ENCODE results near the gene PIK3CD.
"Not testable (repeated sequence)": the region's sequence is repeated elsewhere in the genome, so short reads cannot be mapped to it uniquely, and the experiment has no call there.

Gene PIK3CD

DNA sequence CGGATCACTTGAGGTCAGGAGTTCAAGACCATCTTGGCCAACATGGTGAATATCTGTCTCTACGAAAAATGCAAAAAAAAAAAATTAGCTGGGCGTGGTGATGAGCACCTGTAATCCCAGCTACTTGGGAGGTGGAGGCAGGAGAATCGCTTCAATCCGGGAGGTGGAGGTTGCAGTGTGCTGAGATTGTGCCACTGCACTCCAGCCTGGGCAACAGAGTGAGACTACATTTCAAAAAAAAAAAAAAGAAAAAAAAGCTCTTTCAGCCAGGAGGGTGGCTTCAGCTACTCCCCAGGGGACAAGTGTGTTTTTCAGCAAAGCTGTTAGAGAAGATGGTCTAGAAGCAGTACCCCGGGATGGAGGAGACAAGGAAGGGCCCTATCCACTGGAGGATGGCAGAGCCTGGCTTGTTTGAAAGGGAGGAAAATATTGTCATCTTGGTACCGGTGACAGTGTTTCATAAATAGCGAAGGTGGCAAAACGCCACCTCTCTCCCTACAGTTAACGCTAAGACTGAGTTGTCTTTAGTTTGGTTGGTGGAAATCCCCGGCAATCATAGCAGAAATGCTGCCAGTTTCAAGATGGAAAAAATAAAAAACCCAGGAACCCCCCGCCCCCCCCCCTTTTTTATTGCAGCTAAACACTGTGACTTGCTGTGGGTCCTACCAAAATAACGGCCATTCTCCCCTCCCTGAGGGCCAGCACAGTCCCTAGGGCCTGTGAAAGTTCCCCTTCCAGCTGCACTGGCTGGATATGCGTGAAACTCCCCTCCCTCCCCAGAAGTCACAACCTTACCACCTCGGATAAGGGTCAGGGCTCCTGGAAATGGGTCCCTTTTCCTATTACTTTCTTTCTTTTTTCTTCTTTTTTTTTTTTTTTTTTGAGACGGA lies 3.5 kb downstream of the PIK3CD start:
- DNase-seq, result no peak

DNA sequence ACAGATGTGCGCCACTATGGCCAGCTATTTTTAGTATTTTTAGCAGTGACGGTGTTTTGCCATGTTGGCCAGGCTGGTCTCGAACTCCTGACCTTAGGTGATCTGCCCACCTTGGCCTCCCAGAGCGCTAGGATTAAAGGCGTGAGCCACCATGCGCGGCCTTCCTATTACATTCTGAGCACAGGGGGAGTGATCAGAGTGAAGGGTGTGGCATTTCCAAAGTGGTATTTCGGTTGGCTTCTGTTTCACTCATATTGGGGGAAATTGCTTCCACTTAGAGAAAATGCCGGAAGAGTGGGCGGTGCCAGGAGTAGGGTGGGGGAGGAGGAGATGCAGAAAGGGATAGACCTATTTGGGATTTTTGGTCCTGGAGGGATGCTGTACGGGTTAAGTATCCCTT lies 4.3 kb downstream of the PIK3CD start:
- no peak for DNase-seq

DNA sequence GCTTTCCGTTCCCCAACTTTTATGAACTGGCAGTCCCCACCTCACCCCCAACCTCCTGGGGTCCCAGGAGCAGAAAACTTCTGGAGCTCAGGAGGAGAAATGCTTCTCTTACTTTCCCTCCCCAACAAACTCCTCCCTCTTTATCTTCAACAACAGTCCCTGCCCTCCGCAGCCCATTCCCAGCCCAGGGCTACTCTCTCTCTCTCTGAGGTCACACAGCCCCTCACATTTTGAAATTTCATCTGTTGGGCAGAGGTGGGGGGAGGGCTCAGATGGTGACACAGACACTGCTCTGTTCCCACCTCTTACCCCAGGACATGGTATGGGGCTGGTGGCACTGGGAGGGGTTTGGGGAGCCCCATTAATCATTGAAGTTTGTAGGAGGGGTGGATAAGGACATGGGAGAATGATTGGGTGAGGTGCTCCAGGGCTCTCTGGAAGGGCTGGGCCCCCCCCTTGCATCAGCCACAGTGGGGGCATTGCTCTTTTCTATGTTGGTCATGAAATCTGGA lies 6.0 kb downstream of the PIK3CD start:
- no peak for DNase-seq

GRCh38 chr1:9658199-9658598 lies 6.7 kb downstream of the PIK3CD start:
- DNase-seq, result no peak

- DNase-seq, result no peak
Measured at GRCh38 chr1:9659328-9659727, 7.8 kb downstream of the PIK3CD start.

GRCh38 chr1:9663257-9663656 lies 11.7 kb downstream of the PIK3CD start:
- no peak for DNase-seq

GRCh38 chr1:9665193-9665592 lies 13.7 kb downstream of the PIK3CD start:
- DNase-seq, result no peak

DNA sequence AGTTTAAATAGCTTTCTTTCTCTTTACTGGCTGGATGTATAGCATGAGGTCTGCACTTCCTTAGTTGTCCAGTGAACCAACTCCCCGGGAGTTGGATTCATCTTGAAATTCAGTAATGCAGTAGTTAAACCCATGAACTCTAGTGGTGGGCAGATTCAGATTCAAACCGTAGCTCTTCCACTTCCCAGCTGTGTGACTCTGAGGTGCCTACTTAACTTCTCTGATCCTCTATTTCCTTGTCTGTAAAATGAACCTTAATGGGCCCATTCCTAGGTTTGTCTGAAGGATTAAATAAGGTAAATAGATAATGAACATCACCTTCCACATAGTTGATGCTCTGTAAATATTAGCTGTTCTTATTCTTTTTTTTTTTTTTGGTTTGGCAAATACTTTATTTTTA lies 16.5 kb downstream of the PIK3CD start:
- DNase-seq, result no peak

DNA sequence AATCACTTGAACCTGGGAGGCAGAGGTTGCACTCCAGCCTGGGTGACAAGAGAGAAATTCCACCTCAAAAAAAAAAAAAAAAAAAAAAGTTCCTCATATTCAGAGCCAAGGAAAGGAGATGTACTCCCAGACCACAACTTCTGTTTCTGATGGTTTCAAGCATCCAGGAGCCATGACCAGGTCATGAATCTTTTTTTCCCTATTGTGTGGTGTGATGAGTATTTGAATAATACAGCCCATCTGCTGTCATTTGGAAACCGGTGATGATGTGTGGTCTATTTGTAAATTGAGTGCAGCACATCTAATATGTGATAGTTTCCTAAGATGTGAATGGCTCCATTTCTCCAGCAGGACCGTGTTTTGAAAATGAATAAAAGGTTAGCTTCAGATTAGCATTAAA lies 18.6 kb downstream of the PIK3CD start:
- DNase-seq, result no peak

- no peak for DNase-seq
Measured at GRCh38 chr1:9671377-9672140, 20.0 kb downstream of the PIK3CD start.

GRCh38 chr1:9672444-9672843 lies 20.9 kb downstream of the PIK3CD start:
- DNase-seq, result no peak

DNA sequence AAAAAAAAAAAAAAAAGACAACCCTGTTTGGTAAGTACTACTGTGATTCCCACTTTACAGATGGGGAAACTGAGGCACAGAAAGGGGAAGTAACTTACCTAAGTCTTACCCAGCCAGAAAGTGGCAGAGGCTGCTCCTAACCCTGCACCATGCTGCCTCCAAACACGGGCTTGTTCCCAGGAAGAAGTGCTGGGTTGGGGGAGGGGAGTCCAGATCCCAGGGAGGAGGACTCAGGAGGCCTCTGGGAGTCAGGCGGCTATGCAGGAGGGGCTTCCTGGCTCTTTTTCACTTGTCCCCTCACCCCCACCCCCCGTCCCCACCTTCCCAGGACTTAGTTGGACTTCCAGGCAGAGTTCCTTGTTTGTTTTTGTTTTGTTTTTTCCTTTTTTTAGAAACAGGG lies 23.9 kb downstream of the PIK3CD start:
- DNase-seq, result no peak

- not testable (repeated sequence) for DNase-seq
Measured at GRCh38 chr1:9676128-9676527, 24.6 kb downstream of the PIK3CD start.

- DNase-seq, result no peak
Measured at GRCh38 chr1:9676815-9677393, 25.4 kb downstream of the PIK3CD start.

- DNase-seq, result no peak
Measured at GRCh38 chr1:9680091-9680490, 28.6 kb downstream of the PIK3CD start.

- DNase-seq, result no peak
Measured at GRCh38 chr1:9680828-9681227, 29.3 kb downstream of the PIK3CD start.

DNA sequence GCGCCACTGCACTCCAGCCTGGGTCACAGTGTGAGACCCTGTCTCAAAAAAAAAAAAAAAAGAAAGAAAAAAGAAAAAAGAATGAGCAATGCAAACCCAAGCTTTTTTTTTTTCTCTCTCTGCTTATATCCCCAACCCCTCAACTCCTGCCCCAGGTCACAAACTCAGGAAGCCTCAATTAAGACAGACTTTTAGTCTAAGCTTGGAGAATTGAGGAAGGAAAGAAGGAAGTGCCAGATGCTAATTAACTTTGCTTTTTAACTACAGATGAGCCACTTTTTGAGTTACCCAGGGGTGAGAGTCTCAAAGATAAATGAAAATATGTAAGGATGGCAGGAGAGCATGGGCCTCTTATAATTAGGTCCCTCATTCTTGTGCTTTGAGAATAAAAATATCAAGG lies 33.3 kb downstream of the PIK3CD start:
- DNase-seq, result no peak

- DNase-seq, result no peak
Measured at GRCh38 chr1:9687120-9687873, 35.8 kb downstream of the PIK3CD start.

- no peak for DNase-seq
Measured at GRCh38 chr1:9687874-9688582, 36.5 kb downstream of the PIK3CD start.

GRCh38 chr1:9688599-9688998 lies 37.1 kb downstream of the PIK3CD start:
- no peak for DNase-seq

GRCh38 chr1:9689011-9689706 lies 37.6 kb downstream of the PIK3CD start:
- no peak for DNase-seq

DNA sequence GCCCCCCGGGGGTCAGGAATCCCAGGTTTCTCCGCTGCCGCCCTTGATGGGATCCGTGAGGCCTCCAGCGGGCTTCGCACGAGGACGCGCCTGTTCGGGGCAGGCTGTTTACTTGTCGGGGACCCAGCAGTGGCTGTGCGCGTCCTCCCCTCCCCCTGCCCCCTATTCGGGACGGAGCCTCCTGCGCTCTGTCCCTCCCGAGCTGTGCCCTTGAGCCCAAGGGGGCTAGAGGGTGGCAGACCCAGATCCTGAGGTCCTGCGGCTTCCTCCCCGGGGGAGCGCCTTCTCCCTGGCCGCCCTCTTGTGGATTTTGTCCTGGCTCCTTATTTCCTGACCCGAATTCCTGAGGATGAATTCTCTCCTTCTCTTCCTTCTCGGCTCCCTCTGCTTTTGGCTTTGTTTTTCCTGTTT lies 38.4 kb downstream of the PIK3CD start:
- no peak for DNase-seq

All from NCI-H1417 treated with DMSO at 0.1 percent for 48 hours (cell line).